Glutamatergic neuron (in vitro differentiated cells): ENCODE data around the gene CACNA1C. TPM values are rescaled to one million over a fixed set of nuclear protein-coding genes. Genes with fewer than 3 reads are reported as not detected.

ENCODE experiments used
- DNase-seq: peaks from one replicate; pipeline ENCODE4 v3.0.0; 2022
- H3K27ac Mint-ChIP-seq: one replicate; pipeline ENCODE4 v1.8.0; 2020; ENCODE audit warnings: mild to moderate bottlenecking, mixed read lengths, inconsistent platforms; ENCODE audit not compliant: unreplicated experiment
- H3K27me3 Mint-ChIP-seq: one replicate; pipeline ENCODE4 v1.8.0; 2020; ENCODE audit warnings: mild to moderate bottlenecking, moderate library complexity, mixed read lengths, inconsistent platforms; ENCODE audit not compliant: unreplicated experiment
- H3K36me3 Mint-ChIP-seq: one replicate; pipeline ENCODE4 v1.8.0; 2020; ENCODE audit warnings: mild to moderate bottlenecking, mixed read lengths, inconsistent platforms; ENCODE audit not compliant: unreplicated experiment
- H3K4me1 Mint-ChIP-seq: one replicate; pipeline ENCODE4 v1.8.0; 2020; ENCODE audit warnings: mild to moderate bottlenecking, low read depth, mixed read lengths, inconsistent platforms; ENCODE audit not compliant: unreplicated experiment
- H3K4me3 Mint-ChIP-seq: one replicate; pipeline ENCODE4 v1.8.0; 2020; ENCODE audit warnings: mild to moderate bottlenecking, mixed read lengths, inconsistent platforms; ENCODE audit not compliant: unreplicated experiment
- H3K9me3 Mint-ChIP-seq: one replicate; pipeline ENCODE4 v1.8.0; 2020; ENCODE audit warnings: mild to moderate bottlenecking, moderate library complexity, mixed read lengths, inconsistent platforms; ENCODE audit not compliant: unreplicated experiment
- total RNA-seq: library from RNA; stranded (reverse); fragmentation: NEBNext Ultra II Directional; extraction: Animal tissue kit (Norgen Biotek cat#: 25700); gene quantifications from one replicate; pipeline ENCODE4 v1.2.1, GENCODE V29; 2021; ENCODE audit not compliant: unreplicated experiment
- TF ChIP-seq, protein P1 (sequence below): fragments of 200-600 bp; sonication (generic); IDR thresholded peaks from one replicate; pipeline ENCODE4 v1.5.0; 2021; ENCODE audit not compliant: partially characterized antibody, unreplicated experiment

CACNA1C gene
- total RNA-seq, 1 donor from 2014 or later, result 11.0 TPM

DNA sequence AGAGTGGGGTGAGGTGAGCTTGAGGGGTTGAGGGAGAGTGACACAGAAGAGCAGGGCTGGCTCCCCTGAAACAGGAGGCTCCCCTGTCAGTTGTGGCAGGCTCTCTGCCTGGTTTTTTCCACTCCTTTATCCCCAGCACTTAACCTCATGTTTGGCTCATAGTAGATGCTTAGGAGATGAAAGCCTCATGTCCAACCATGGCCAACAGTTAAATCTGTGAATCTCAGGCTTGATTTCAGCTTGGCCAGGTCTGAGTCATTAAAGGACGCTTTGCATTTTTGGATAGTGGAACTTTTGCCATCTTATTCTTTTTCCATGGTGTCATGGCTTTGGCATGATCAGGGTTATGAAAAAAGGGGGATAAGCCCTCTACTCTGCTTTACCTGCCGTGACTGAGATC is 117.2 kb downstream of the CACNA1C start:
- Mint-ChIP-seq H3K27me3 (peaks cover 1% of the 10 kb centered on the region), H3K4me1 (peaks cover 10% of the 10 kb centered on the region), H3K9me3 (peaks cover 4% of the 10 kb centered on the region), H3K36me3 (peaks cover 14% of the 10 kb centered on the region), H3K27ac (no peak overlapping the region), H3K4me3 (no peak overlapping the region)
- DNase-seq, result no peak
- TF ChIP-seq, protein P1, sequence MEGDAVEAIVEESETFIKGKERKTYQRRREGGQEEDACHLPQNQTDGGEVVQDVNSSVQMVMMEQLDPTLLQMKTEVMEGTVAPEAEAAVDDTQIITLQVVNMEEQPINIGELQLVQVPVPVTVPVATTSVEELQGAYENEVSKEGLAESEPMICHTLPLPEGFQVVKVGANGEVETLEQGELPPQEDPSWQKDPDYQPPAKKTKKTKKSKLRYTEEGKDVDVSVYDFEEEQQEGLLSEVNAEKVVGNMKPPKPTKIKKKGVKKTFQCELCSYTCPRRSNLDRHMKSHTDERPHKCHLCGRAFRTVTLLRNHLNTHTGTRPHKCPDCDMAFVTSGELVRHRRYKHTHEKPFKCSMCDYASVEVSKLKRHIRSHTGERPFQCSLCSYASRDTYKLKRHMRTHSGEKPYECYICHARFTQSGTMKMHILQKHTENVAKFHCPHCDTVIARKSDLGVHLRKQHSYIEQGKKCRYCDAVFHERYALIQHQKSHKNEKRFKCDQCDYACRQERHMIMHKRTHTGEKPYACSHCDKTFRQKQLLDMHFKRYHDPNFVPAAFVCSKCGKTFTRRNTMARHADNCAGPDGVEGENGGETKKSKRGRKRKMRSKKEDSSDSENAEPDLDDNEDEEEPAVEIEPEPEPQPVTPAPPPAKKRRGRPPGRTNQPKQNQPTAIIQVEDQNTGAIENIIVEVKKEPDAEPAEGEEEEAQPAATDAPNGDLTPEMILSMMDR, result no peak

- Mint-ChIP-seq H3K4me3 (no peak overlapping the region), H3K27me3 (peaks cover 1% of the 10 kb centered on the region), H3K27ac (no peak overlapping the region), H3K9me3 (peaks cover 4% of the 10 kb centered on the region), H3K36me3 (peaks cover 14% of the 10 kb centered on the region), H3K4me1 (peaks cover 10% of the 10 kb centered on the region)
- TF ChIP-seq, protein P1, result no peak
- no peak for DNase-seq
Measured at GRCh38 chr12:2170376-2170775, 117.6 kb downstream of the CACNA1C start.

GRCh38 chr12:2171672-2172426 is 119.1 kb downstream of the CACNA1C start:
- peaks cover 10% of the 10 kb centered on the region for H3K4me1 Mint-ChIP-seq
- peaks cover 14% of the 10 kb centered on the region for H3K36me3 Mint-ChIP-seq
- H3K27me3 Mint-ChIP-seq, result peaks cover 3% of the 10 kb centered on the region
- no peak overlapping the region for H3K4me3 Mint-ChIP-seq
- TF ChIP-seq, protein P1, result no peak
- H3K9me3 Mint-ChIP-seq, result peaks cover 3% of the 10 kb centered on the region
- H3K27ac Mint-ChIP-seq, result peak overlapping the region; percentile 48
- DNase-seq, result no peak

GRCh38 chr12:2172491-2173214 is 119.9 kb downstream of the CACNA1C start:
- peak overlapping the region; percentile 29 for H3K27ac Mint-ChIP-seq

More at GRCh38 chr12:2172491-2173214, 119.9 kb downstream of the CACNA1C start:
- no peak overlapping the region for H3K4me3 Mint-ChIP-seq
- TF ChIP-seq, protein P1, result no peak
- H3K27me3 Mint-ChIP-seq, result peaks cover 3% of the 10 kb centered on the region
- H3K9me3 Mint-ChIP-seq, result peaks cover under 1% of the 10 kb centered on the region
- no peak for DNase-seq
- H3K4me1 Mint-ChIP-seq, result peaks cover 10% of the 10 kb centered on the region
- H3K36me3 Mint-ChIP-seq, result peaks cover 9% of the 10 kb centered on the region
